ENCODE results near the gene GOPC.
"Not testable (repeated sequence)": the region's sequence is repeated elsewhere in the genome, so short reads cannot be mapped to it uniquely, and the experiment has no call there.

GOPC gene

GRCh38 chr6:117547688-117548621, 54.4 kb downstream of the GOPC start:
- DNase-seq, result peak; percentile 12 to 23

- DNase-seq, result no peak
Measured at GRCh38 chr6:117546674-117547073, 55.6 kb downstream of the GOPC start.

DNA sequence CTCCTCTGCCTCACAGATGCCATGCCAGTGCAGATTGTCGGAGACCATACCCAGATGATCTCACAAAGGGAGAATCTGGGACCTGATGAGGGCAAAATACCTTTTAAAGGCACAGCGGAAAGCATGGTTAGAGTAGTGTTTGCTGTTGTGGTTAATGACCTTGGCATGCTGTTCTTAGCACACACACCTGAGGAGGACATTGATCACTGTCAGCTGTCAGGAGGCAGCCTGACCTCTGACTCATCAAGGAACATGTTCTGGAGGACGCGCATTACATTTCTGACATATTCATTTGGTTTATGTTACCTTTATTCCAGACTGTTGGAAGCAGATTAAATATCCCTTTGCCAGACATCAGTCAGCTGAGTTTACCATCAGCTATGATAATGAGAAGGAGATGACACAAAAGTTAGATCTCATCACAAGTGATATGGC, 57.1 kb downstream of the GOPC start:
- DNase-seq, result no peak

- DNase-seq, result no peak
Measured at GRCh38 chr6:117544716-117545115, 57.6 kb downstream of the GOPC start.

- no peak for DNase-seq
Measured at GRCh38 chr6:117542493-117542892, 59.8 kb downstream of the GOPC start.

DNA sequence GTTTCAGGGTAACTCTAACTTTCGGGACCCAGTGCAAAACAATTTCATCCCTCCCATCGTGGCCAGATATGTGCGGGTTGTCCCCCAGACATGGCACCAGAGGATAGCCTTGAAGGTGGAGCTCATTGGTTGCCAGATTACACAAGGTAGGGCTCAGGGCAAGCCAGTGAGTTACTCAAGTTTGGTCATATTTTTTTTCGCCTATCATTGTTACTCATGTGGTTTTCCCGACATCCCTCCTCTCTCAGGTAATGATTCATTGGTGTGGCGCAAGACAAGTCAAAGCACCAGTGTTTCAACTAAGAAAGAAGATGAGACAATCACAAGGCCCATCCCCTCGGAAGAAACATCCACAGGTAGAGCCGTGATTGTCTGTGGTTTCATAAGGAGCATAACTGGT, 61.6 kb downstream of the GOPC start:
- DNase-seq, result no peak

DNA sequence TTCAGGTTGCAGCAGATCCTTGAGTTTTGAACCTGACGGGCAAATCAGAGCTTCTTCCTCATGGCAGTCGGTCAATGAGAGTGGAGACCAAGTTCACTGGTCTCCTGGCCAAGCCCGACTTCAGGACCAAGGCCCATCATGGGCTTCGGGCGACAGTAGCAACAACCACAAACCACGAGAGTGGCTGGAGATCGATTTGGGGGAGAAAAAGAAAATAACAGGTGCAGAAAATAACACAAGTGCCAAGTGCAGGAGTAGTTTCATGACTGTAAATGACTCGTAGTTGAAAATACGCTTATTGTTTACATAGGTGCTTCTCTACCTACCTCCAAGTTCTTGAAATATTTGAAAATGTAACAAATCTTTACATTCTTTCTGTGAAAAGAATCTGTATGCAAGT, 63.7 kb downstream of the GOPC start:
- DNase-seq, result no peak

- no peak for DNase-seq
Measured at GRCh38 chr6:117536317-117536716, 66.0 kb downstream of the GOPC start.

DNA sequence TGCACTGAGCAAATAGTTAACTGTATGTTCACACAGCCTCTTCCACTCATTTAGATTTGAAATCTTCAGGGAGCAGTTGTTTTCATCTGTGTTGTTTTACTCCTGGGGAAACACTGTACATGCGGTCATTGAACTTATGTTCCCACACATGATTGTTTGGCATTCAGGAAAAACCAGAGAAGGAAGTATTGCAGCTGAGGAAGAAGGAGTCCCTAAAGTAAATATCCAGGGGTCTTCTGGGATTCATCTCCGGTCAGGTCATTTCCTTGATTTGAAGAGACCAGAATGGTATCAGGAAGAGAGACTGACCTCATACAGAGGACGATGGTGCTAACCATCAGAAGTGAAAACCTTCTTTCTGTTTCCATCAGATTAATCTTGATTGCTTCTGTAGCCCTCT, 67.3 kb downstream of the GOPC start:
- DNase-seq, result no peak

DNA sequence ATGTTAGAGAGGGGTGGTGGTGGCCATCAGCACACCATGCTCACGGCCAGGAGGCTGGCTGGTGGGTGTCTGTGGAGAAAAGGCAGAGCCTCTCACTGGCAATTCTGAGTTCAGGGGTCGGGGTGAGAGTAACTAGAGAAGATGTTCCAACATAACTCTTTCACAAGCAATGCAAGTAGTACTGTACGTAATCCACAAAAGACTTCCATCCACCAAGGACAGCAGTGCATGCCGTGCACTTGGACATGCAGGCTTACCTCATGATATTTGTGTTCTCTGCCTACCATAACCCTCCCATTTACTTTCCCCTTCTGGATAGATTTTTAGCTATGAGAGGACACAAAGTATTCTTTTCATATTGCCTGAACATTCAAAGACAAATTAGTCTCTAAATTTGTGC, 68.5 kb downstream of the GOPC start:
- no peak for DNase-seq

DNA sequence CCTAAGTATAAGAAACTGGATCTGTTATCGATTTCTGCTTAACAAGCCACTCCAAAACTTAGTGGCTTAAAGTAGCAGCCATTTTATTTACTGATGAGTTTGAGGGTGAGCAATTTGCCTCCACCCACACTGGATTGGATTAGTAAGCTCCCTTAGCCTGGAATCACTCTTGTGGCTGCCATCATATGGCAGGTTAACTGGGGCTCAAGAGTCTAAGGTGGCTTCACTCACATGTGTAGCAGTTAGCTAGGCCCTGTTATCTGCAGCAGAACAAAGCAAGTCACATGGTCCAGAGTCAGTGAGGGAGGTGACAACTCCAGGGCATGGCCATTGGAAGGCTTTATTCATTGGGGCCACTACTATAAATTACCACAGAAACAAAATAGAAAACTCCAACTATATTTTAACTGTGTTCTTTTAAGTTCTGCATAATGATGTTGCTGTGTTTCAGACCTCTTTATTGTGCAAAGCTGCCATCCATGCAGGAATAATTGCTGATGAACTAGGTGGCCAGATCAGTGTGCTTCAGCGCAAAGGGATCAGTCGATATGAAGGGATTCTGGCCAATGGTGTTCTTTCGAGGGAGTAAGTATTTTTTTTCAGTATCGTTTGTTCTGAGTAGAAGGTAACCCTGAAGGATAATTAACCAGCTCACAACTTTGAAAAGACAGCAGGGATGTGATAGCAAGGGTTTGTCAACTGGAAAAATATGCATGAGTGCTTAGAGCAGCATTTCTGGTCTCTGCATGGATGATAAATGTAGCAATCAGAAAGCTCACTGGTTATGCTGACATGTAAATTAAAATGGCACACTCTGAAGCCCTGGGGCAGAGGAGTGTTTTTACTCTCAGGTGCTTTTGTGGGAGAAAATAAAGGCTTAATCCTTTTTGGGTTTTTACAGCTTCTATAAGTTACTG, 70.2 kb downstream of the GOPC start:
- no peak for DNase-seq

DNA sequence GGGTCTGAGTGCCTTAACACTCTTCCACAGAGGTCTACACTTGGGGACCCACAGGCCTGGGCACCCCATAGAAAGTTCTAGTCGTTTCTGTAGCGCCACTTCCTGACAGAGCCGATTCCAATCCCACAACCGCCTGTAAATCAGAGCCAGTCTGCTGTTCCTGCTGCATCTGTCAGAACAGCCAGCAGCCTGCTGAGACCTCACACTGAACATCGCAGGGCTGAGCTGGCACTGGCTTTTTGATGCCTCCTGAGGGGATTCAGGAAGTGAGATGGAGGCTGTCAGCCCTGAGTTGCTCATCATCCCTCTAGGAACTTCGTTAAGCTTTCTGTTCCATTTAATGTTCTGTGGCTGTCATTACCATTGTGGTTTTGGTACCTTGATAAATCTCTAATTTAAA, 71.0 kb downstream of the GOPC start:
- no peak for DNase-seq

DNA sequence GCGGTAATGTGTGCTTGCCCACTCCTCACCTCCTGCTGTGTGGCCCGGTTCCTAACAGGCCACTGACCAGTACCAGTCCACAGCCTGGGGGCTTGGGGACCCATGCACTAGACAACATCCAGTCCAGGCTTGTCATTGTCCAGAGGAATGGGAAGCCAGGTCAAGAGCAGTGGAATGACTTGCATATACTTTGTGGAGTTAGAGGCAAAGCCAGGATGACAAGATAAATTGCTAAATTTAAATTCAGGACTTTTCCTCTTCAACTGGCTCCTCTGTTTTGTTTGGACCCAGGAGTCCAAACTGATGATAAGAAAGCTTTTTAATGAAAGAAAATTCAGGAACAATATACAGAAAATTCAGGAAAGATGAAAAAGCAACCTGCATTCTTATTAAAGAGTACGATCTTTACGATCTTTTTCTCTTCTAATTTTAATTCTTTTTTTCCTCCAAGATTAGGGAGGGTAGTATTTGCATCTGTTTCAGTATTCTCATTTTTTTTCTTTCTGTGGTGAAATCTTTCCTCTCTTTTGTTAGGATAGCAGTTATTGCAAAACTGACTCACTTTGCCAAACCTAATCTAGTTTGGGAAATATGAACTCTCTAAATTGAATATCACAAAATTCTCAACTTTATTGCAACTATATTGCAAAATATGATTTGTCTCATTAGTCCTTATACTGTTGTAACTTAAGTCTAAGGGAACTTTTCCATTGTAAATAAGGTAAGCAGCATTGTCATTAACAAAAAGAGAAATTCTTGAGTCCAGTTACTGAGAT, 71.7 kb downstream of the GOPC start:
- no peak for DNase-seq

DNA sequence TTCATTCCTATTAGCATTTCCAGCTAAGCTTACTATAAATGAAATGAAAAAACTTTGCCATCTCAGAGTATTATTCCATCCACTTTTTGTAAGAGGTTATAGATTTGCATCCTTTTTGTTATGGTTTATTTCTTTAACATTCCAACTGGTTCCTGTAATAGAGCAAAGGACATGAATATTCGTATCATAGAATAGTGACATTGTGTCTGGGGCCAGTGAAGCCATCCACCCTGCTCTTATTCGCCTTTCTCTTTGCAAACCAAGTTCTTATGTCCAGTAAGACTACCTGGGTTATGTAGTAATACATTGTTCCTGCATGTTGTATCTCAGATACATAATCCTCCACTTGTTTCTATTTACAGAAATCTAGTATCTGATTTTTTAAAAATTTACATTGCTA, 76.7 kb downstream of the GOPC start:
- no peak for DNase-seq

DNA sequence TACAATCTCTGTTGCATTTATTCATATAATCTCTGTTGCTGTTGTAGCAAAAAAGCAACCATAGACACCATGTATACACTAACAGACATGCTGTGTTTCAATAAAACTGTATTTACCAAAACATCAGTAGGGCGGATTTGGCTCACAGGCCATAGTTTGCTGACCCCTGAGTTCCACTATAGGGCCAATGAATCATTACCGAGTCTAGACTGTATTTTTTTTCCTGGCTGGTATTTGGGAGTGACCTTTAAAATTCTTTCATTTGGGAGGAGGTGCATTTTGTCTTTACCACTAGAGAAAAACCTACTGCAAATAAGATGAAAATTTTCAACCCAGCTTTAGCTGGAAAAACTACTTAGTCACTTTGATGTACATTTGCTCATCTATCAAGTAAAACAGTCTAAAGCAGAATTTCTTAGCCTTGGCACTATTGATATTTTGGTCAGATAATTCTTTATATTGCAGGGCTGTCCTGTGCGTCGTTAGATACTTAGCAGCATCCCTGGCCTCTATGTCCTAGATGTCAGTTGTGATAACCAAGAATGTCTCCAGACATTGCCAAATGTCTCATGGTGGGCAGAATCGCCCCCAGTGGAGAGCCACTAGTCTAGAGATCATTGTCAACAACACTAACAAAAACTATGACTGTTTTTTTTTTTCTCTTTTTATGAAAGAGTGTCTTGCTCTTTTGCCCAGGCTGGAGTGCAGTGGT, 80.4 kb downstream of the GOPC start:
- no peak for DNase-seq

DNA sequence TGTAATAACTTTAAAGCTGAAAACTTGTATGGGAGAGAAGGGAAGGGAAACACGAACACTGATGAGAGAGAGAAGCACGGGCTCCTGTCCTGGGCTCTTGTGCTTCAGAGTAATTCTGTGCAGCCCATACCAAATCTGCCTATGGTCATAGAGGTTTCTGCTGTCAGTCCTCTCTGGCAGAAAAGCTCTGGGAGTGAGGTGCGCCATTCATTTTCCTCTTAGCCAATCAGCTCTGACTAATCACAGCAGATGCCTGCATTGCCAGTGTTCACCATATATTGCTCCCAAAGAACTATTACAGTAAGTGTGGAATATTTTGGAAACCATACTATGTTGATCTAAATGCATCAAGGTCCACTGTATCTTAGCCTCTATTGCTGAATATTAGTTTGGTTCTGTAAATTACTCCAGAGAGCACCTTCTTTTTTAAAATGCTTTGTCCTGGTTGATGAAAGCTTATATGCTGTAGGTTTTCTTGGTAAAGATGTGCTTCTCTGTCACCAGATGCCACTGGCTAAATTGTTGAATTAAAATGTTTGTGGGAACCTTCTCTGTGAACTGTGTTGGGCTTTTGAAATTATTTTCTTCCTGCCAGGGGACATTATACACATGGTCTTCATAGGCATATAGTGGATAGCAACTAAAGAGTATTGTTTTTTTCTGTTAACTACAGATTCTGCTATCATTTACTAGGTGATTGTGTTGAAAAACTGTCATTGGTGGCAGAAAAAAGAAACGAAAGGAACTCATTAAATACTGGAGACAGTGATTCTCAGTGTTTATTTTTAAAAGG, 81.5 kb downstream of the GOPC start:
- DNase-seq, result no peak

DNA sequence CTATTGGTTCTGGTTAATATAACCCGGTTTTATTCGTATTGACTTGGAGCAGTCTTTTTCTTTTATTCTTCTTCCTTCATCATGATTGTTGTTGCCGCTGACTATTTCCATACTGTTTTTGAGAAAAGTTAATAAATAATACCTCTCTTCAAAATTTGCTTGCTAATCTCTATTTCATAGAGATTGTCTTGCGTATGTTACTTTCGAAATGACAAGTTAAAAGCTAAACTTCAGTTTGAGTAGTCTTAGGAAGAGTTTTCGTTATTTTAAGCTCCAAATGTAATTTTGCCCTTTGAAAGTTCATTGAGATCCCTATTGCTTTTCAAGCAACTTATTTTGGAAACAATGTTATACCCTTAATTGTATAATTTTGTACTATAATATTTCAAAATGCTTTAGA, 83.4 kb downstream of the GOPC start:
- DNase-seq, result no peak

DNA sequence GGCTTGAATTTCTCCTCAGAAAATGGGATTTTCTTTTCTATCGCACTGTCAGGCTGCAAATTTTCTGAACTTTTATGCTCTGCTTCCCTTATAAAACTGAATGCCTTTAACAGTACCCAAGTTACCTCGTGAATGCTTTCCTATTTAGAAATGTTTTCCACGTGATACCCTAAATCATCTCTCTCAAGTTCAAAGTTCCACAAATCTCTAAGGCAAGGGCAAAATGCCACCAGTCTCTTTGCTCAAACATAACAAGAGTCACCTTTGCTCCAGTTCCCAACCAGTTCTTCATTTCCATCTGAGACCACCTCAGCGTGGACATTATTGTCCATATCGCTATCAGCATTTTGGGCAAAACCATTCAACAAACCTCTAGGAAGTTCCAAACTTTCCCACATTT, 84.3 kb downstream of the GOPC start:
- DNase-seq, result not testable (repeated sequence)

GRCh38 chr6:117515326-117515725, 87.0 kb downstream of the GOPC start:
- no peak for DNase-seq

DNA sequence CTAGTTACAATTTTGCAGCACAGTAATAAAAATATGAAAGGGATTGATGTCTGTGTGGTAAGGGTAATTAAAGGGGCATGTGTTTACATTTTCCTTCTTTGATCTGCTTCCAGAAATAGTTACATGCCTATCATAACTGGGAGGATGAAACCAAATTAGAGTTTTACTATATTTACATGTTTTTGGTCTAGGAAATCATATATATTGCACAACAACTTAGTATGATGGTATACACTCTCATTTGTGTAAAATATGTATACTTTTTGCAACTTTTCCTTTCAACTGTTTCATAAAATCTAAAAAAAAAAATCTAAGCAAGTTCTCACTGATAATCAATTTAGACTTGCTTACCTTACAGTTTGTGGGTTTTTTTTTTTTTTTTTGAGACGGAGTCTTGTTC, 87.7 kb downstream of the GOPC start:
- no peak for DNase-seq

DNA sequence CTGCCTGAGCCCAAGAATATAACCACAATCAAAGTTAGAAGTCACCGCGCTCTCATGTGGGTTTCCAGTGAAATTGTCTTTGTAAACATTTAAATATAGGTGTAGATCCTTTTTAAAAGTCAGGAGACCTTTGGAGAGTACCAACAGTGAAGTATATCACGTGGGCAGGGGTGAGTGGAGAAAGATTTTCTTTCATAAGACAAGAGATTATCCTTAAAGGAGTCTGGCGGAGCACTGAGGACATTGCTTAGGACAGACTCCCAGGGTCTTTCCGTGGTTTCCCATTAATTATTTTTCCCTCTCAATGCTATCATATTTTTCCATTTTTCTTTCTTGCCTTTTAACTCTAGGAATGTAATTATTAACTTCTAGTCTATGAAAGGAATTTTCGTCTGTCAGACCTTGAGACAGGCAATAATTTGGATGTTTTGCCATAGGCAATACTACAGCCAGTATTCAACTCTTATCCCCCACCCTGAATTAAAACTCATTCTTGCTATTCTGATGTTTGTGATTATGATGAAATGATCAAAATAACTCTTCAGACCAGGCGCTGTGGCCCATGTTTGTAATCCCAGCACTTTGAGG, 88.4 kb downstream of the GOPC start:
- no peak for DNase-seq
